IPS DF 4.7 (cell line): ENCODE data around the gene ZNF718.
"Not testable (repeated sequence)": the region's sequence is repeated elsewhere in the genome, so short reads cannot be mapped to it uniquely, and the experiment has no call there.

Experiments
- DNase-seq: peaks from one replicate; pipeline ENCODE4 v3.0.0-alpha.2; 2013; ENCODE audit warnings: low spot score; ENCODE audit errors: extremely low read depth

ZNF718 gene

GRCh38 chr4:124275-125081 lies at the start of gene ZNF718:
ZNF718 (plus strand) TSS chr4:124501; CDS start chr4:124671, 170 bp downstream.
- peak; percentile 96 for DNase-seq

- no peak for DNase-seq
Measured at GRCh38 chr4:85951-86350, 38.4 kb upstream of the ZNF718 start.

- not testable (repeated sequence) for DNase-seq
Measured at GRCh38 chr4:86559-87324, 37.6 kb upstream of the ZNF718 start.

GRCh38 chr4:98386-98785 lies 25.9 kb upstream of the ZNF718 start:
- no peak for DNase-seq

- DNase-seq: no peak
Measured at GRCh38 chr4:99863-100262, 24.4 kb upstream of the ZNF718 start.

- DNase-seq: no peak
Measured at GRCh38 chr4:107083-107443, 17.2 kb upstream of the ZNF718 start.

- no peak for DNase-seq
Measured at GRCh38 chr4:107444-108429, 16.6 kb upstream of the ZNF718 start.

GRCh38 chr4:112771-113170 lies 11.5 kb upstream of the ZNF718 start:
- DNase-seq: no peak

GRCh38 chr4:113732-114131 lies 10.6 kb upstream of the ZNF718 start:
- DNase-seq: no peak

- no peak for DNase-seq
Measured at GRCh38 chr4:114149-114548, 10.2 kb upstream of the ZNF718 start.

- DNase-seq: no peak
Measured at GRCh38 chr4:116499-116898, 7.8 kb upstream of the ZNF718 start.

- no peak for DNase-seq
Measured at GRCh38 chr4:120616-121015, 3.7 kb upstream of the ZNF718 start.

- no peak for DNase-seq
Measured at GRCh38 chr4:121408-122084, 2.8 kb upstream of the ZNF718 start.

- DNase-seq: not testable (repeated sequence)
Measured at GRCh38 chr4:123922-124274, 403 bp upstream of the ZNF718 start.

- DNase-seq: no peak
Measured at GRCh38 chr4:125091-125771, 930 bp downstream of the ZNF718 start.

- DNase-seq: no peak
Measured at GRCh38 chr4:125833-126232, 1.5 kb downstream of the ZNF718 start.

GRCh38 chr4:132483-132882 lies 8.2 kb downstream of the ZNF718 start:
- no peak for DNase-seq

- DNase-seq: no peak
Measured at GRCh38 chr4:138935-139334, 14.6 kb downstream of the ZNF718 start.

GRCh38 chr4:139691-140090 lies 15.4 kb downstream of the ZNF718 start:
- no peak for DNase-seq

- no peak for DNase-seq
Measured at GRCh38 chr4:146621-147020, 22.3 kb downstream of the ZNF718 start.

- no peak for DNase-seq
Measured at GRCh38 chr4:147233-147632, 22.9 kb downstream of the ZNF718 start.
